AG04449 (cell line): ENCODE results near the gene TUB.

Experiments used
- CTCF ChIA-PET: fragments of 350-600 bp; formaldehyde crosslinking; extraction: SDS; loops from one replicate; lab custom pipeline; 2021; ENCODE audit warnings: antibody characterized with exemption; lab: Yijun Ruan, JAX
- POLR2A ChIA-PET: fragments of 400-600, 350-600 bp; formaldehyde crosslinking; extraction: SDS; loops from one replicate; lab custom pipeline; 2020; ENCODE audit warnings: antibody characterized with exemption, inconsistent platforms; lab: Yijun Ruan, JAX
- DNase-seq: peaks from one replicate; pipeline ENCODE4 v3.0.0-alpha.2; 2010; ENCODE audit warnings: low read depth, low spot score
- H3K4me3 ChIP-seq: 2 replicates; pipeline ENCODE4 v1.5.1; 2011; ENCODE audit warnings: low read depth, mild to moderate bottlenecking, control low read depth, low read length
- CTCF ChIP-seq: IDR thresholded peaks from one replicate; pipeline ENCODE4 v1.5.1; 2011; ENCODE audit warnings: mild to moderate bottlenecking, moderate library complexity, low read length, control low read depth, inconsistent platforms; ENCODE audit not compliant: insufficient read depth; ENCODE audit errors: missing control alignments

Gene TUB

GRCh38 chr11:8041576-8041975 lies 39.4 kb upstream of the TUB start:
- no peak for TF ChIP-seq CTCF
- no peak for DNase-seq
- POLR2A ChIA-PET = no interaction called here
- no peak overlapping the region for H3K4me3 ChIP-seq
- CTCF ChIA-PET = interaction anchor here (4.3 to 17.4 kb wide), 2 partner anchors 8 to 52 kb away, joined by 41 to 694 read pairs; no protein-coding TSS in a partner anchor

- no peak for DNase-seq
- no peak overlapping the region for H3K4me3 ChIP-seq
- no peak for TF ChIP-seq CTCF
- ChIA-PET POLR2A (no interaction called here), CTCF (interaction anchor here (0.8 to 17.4 kb wide), 6 partner anchors 10 to 56 kb away, joined by 3 to 694 read pairs (median 8); no protein-coding TSS in a partner anchor)
Measured at GRCh38 chr11:8043756-8044155, 37.3 kb upstream of the TUB start.

- no peak for TF ChIP-seq CTCF
- POLR2A ChIA-PET = no interaction called here
- no peak for DNase-seq
- CTCF ChIA-PET = no interaction called here
- no peak overlapping the region for H3K4me3 ChIP-seq
Measured at GRCh38 chr11:8045839-8046238, 35.2 kb upstream of the TUB start.

- TF ChIP-seq CTCF = no peak
- DNase-seq = no peak
- CTCF ChIA-PET = interaction anchor here (1.2 to 2.2 kb wide), 4 partner anchors 13 to 44 kb away, joined by 3 to 22 read pairs (median 6); no protein-coding TSS in a partner anchor
- no peak overlapping the region for H3K4me3 ChIP-seq
- POLR2A ChIA-PET = no interaction called here
Measured at GRCh38 chr11:8047382-8047781, 33.6 kb upstream of the TUB start.

GRCh38 chr11:8049084-8049483 lies 31.9 kb upstream of the TUB start:
- TF ChIP-seq CTCF = no peak
- H3K4me3 ChIP-seq = no peak overlapping the region
- DNase-seq = no peak
- ChIA-PET POLR2A (no interaction called here), CTCF (interaction anchor here (1.4 to 2.2 kb wide), 6 partner anchors 8 to 42 kb away, joined by 3 to 22 read pairs (median 4); no protein-coding TSS in a partner anchor)

- TF ChIP-seq CTCF = peak; percentile 5
- DNase-seq = no peak
- no peak overlapping the region for H3K4me3 ChIP-seq
- CTCF ChIA-PET = interaction anchor here (0.6 to 15.2 kb wide), 7 partner anchors 12 to 49 kb away, joined by 3 to 150 read pairs (median 6); no protein-coding TSS in a partner anchor
- POLR2A ChIA-PET = no interaction called here
Measured at GRCh38 chr11:8055091-8055835, 25.7 kb upstream of the TUB start.
